ENCODE data around the gene JPH3.

- TF ChIP-seq CTCF (IDR thresholded peaks at IDR 0.05), result no peak
- TF ChIP-seq POLR2A (IDR thresholded peaks at IDR 0.05), result no peak
Measured at GRCh38 chr16:87694441-87695125, 92.3 kb downstream of the JPH3 start.

Data from tibial nerve (tissue), 3 donors.